ENCODE measurements around the gene KDM4C.

GRCh38 chr9:7105095-7105494, 347.3 kb downstream of the KDM4C start:
- TF ChIP-seq CTCF (IDR thresholded peaks at IDR 0.05): no peak
- TF ChIP-seq POLR2A (IDR thresholded peaks at IDR 0.05): no peak

All from thyroid gland (tissue), 4 donors.